Lung (tissue), 12 donors: ENCODE measurements around the gene FOXO4. TPM values are rescaled to one million over a fixed set of nuclear protein-coding genes. Genes with fewer than 3 reads are reported as not detected.
A peak's percentile ranks its signal among the peaks of the same experiment; 100 is the strongest.

ENCODE experiments used
- ATAC-seq: fragments of 200-7000 bp; cut with Tn5 transposase; one replicate; pipeline ENCODE4 v1.9.1; 2020; ENCODE audit warnings: moderate number of reproducible peaks; ENCODE audit not compliant: insufficient read depth, low FRiP score
- DNase-seq, 3 donors: peaks; one replicate each; pipeline ENCODE4 v3.0.0-alpha.2; 2013 to 2017
- H3K27ac ChIP-seq, 2 donors: one replicate each; pipeline ENCODE4 v1.5.1; 2013; ENCODE audit warnings: mild to moderate bottlenecking in 2 of 2, moderate library complexity in 2 of 2, control low read depth in 1 of 2, inconsistent platforms in 1 of 2, low read depth in 1 of 2, low read length in 1 of 2
- H3K27me3 ChIP-seq, 3 donors: one replicate each; pipeline ENCODE4 v1.5.1; 2013; ENCODE audit warnings: low read length in 2 of 3; ENCODE audit not compliant: control insufficient read depth in 3 of 3, insufficient read depth in 3 of 3
- H3K36me3 ChIP-seq, 4 donors: one replicate each; pipeline ENCODE4 v1.5.1; 2013; ENCODE audit warnings: low read length in 4 of 4, mild to moderate bottlenecking in 1 of 4, moderate library complexity in 1 of 4; ENCODE audit not compliant: control insufficient read depth in 4 of 4, insufficient read depth in 4 of 4
- H3K4me1 ChIP-seq, 5 donors: one replicate each; pipeline ENCODE4 v1.5.1; 2013; ENCODE audit warnings: low read length in 5 of 5, mild to moderate bottlenecking in 2 of 5, moderate library complexity in 1 of 5; ENCODE audit not compliant: control insufficient read depth in 5 of 5, insufficient read depth in 5 of 5
- H3K4me3 ChIP-seq: one replicate; pipeline ENCODE4 v1.5.1; 2013; ENCODE audit warnings: mild to moderate bottlenecking, control low read depth, moderate library complexity
- H3K9ac ChIP-seq, 2 donors: one replicate each; pipeline ENCODE4 v1.5.1; 2013; ENCODE audit warnings: low read length in 2 of 2, control low read depth in 1 of 2; ENCODE audit not compliant: insufficient read depth in 1 of 2
- H3K9me3 ChIP-seq, 4 donors: one replicate each; pipeline ENCODE4 v1.5.1; 2013; ENCODE audit warnings: low read length in 3 of 4, mild to moderate bottlenecking in 1 of 4, moderate library complexity in 1 of 4; ENCODE audit not compliant: control insufficient read depth in 4 of 4, insufficient read depth in 3 of 4
- WGBS, 2 donors: extraction: QIAGEN DNeasy Blood & Tissue Kit; methylation state at CpG; one replicate each; pipeline ENCODE4 v1.1.7; 2013; 5-methylcytosine and 5-hydroxymethylcytosine counted together
- polyA plus RNA-seq, 2 donors: library from polyadenylated mRNA; stranded (reverse); fragments of 200-250 nt; gene quantifications; one replicate each; pipeline ENCODE4 v1.2.1, GENCODE V29; 2013
- total RNA-seq, 2 donors: library from RNA; depleted of rRNA in 1 of 2; stranded (reverse); fragments of >200 nt in 1 of 2; gene quantifications; one replicate each; pipeline ENCODE4 v1.2.1, GENCODE V29; 2014 to 2021
- TF ChIP-seq, protein P1 (sequence below): IDR thresholded peaks from 2 replicates; pipeline ENCODE4 v1.5.1; 2012; ENCODE audit warnings: mild to moderate bottlenecking; ENCODE audit errors: control extremely low read depth, extremely low read depth
- donor health status: control.
- donor health status: control.
- donor health status: Bipolar disorder and iron deficiency.
- donor health status: healthy.
- donor health status: DM: yes; HTN: yes; CAD: no.

The FOXO4 gene
- total and polyA plus RNA-seq, 4 donors, result 9.4 to 16.3 (median 12.3) TPM

DNA sequence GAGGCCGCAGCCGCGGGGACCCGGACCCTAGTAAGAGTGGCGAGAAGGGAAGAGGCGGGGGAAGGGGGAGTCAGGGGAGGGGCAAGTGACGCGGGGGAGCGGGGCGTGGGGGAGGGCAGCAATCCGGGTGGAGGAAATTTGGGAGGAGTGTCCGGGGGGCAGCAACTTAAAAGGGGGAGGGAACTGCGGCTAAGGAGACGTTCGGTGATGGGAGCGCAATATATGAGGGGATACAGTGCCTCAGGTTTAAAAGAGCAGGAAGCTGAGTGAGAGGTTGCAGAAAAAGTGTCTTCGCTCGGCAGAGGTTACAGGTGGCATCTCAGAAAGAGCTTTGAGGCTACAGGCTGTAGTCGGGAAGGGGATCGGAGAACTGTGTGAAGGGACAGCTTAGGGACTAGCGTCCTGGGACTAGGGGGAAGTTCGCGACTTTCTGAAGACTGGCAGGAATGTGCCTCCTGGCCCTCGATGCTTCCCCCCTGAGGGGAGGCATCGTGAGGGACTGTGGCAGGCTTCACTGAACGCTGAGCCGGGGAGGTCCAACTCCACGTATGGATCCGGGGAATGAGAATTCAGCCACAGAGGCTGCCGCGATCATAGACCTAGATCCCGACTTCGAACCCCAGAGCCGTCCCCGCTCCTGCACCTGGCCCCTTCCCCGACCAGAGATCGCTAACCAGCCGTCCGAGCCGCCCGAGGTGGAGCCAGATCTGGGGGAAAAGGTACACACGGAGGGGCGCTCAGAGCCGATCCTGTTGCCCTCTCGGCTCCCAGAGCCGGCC is 519 bp downstream of the FOXO4 start:
- Histone ChIP-seq H3K9me3 (peaks cover 0 to 2% (median 0%) of the 10 kb centered on the region in 4 donors), H3K4me3 (peak overlapping the region; percentile 58), H3K27me3 (no peaks in the 10 kb centered on the region), H3K4me1 (peaks cover 0 to 23% (median 0%) of the 10 kb centered on the region in 5 donors), H3K9ac (peak overlapping the region in 1 of 2 donors; percentile 92), H3K27ac (peak overlapping the region; percentile 59 to 81), H3K36me3 (no peaks in the 10 kb centered on the region)
- peak; percentile 19 to 83 (median 76) for DNase-seq
- ATAC-seq, result peak; percentile 49
- TF ChIP-seq, protein P1, sequence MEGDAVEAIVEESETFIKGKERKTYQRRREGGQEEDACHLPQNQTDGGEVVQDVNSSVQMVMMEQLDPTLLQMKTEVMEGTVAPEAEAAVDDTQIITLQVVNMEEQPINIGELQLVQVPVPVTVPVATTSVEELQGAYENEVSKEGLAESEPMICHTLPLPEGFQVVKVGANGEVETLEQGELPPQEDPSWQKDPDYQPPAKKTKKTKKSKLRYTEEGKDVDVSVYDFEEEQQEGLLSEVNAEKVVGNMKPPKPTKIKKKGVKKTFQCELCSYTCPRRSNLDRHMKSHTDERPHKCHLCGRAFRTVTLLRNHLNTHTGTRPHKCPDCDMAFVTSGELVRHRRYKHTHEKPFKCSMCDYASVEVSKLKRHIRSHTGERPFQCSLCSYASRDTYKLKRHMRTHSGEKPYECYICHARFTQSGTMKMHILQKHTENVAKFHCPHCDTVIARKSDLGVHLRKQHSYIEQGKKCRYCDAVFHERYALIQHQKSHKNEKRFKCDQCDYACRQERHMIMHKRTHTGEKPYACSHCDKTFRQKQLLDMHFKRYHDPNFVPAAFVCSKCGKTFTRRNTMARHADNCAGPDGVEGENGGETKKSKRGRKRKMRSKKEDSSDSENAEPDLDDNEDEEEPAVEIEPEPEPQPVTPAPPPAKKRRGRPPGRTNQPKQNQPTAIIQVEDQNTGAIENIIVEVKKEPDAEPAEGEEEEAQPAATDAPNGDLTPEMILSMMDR, result no peak
- WGBS, 2 donors, result 0 to 18% methylated on average over 35 to 46 of the region's 46 CpGs

DNA sequence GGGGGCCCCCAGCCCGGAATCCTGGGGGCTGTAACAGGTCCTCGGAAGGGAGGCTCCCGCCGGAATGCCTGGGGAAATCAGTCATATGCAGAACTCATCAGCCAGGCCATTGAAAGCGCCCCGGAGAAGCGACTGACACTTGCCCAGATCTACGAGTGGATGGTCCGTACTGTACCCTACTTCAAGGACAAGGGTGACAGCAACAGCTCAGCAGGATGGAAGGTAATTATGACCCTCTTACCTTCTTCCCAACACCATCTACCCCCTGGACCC is 1.0 kb downstream of the FOXO4 start:
- Histone ChIP-seq H3K27ac (peak overlapping the region in 1 of 2 donors; percentile 81), H3K9ac (no peak overlapping the region), H3K27me3 (no peaks in the 10 kb centered on the region), H3K36me3 (no peaks in the 10 kb centered on the region), H3K4me1 (peaks cover 0 to 24% (median 0%) of the 10 kb centered on the region in 5 donors), H3K9me3 (peaks cover 0 to 2% (median 0%) of the 10 kb centered on the region in 4 donors), H3K4me3 (peak overlapping the region; percentile 58)
- 0 to 22% methylated on average over 4 to 9 of the region's 9 CpGs for WGBS, 2 donors
- TF ChIP-seq, protein P1, result no peak
- ATAC-seq (no peak), DNase-seq (no peak)

DNA sequence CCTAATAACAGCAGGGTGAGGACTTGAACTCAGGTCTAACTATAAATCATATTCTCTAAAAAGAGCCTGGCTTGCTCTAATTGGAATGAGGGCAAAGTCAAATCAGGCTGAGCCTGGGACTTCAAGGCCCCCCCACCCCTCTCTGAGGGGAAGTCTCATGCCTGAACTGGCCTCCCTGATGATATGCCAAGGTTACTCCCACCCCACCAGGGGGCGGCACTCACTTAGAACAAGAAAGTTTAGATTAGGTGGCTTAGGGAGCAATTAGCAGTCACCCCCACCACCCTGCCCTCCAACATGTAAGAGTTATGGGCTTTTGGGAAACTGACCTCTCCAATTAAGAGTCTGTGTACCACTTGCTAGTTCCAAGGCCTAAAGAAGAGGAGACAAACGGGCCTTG is 2.7 kb downstream of the FOXO4 start:
- Histone ChIP-seq H3K27me3 (no peaks in the 10 kb centered on the region), H3K9ac (no peak overlapping the region), H3K4me1 (peaks cover 0 to 37% (median 0%) of the 10 kb centered on the region in 5 donors), H3K9me3 (peaks cover 0 to 2% (median 0%) of the 10 kb centered on the region in 4 donors), H3K4me3 (no peak overlapping the region), H3K36me3 (no peaks in the 10 kb centered on the region), H3K27ac (no peak overlapping the region)
- TF ChIP-seq, protein P1, result peak; percentile 51
- WGBS, 2 donors, result 13 to 23% methylated on average over 2 of the region's 2 CpGs
- ATAC-seq, result no peak
- peak; percentile 25 to 48 (median 43) for DNase-seq
